Coronary artery (tissue), 2 donors: Measurements from ENCODE around the gene FUOM.

ENCODE experiments used
- DNase-seq: peaks from one replicate; pipeline ENCODE4 v3.0.0-alpha.2; 2017; ENCODE audit warnings: low spot score
- H3K27ac ChIP-seq, 2 donors: fragments of 200-600 bp; sonication (generic); one replicate each; pipeline ENCODE4 v1.5.1; 2016 to 2019
- H3K4me3 ChIP-seq: fragments of 200-600 bp; sonication (generic); 2 replicates; pipeline ENCODE4 v1.5.1; 2016; ENCODE audit warnings: mild to moderate bottlenecking, moderate library complexity
- CTCF ChIP-seq: fragments of 200-600 bp; sonication (generic); IDR thresholded peaks from one replicate; pipeline ENCODE4 v1.5.1; 2019; ENCODE audit warnings: antibody characterized with exemption

FUOM gene

GRCh38 chr10:133341983-133342382 is 15.8 kb downstream of the FUOM start:
- DNase-seq, result no peak

GRCh38 chr10:133339708-133340380 is 18.0 kb downstream of the FUOM start:
- H3K27ac ChIP-seq, result no peak overlapping the region
- TF ChIP-seq CTCF, result no peak
- no peak for DNase-seq
- no peak overlapping the region for H3K4me3 ChIP-seq

More at GRCh38 chr10:133341983-133342382, 15.8 kb downstream of the FUOM start:
- TF ChIP-seq CTCF, result no peak
- Histone ChIP-seq H3K4me3 (no peak overlapping the region), H3K27ac (no peak overlapping the region)

GRCh38 chr10:133338080-133339071 is 19.4 kb downstream of the FUOM start:
- Histone ChIP-seq H3K27ac (no peak overlapping the region), H3K4me3 (no peak overlapping the region)
- TF ChIP-seq CTCF, result no peak
- DNase-seq, result no peak

GRCh38 chr10:133337370-133337725 is 20.5 kb downstream of the FUOM start:
- DNase-seq, result no peak
- H3K27ac ChIP-seq, result no peak overlapping the region
- no peak overlapping the region for H3K4me3 ChIP-seq
- TF ChIP-seq CTCF, result no peak

- Histone ChIP-seq H3K4me3 (peak within 1 kb of the TSS; percentile 69), H3K27ac (no peak within 1 kb of the TSS)
- TF ChIP-seq CTCF, result no peak
- no peak for DNase-seq
Observed at GRCh38 chr10:133336577-133337369, 21.0 kb downstream of the FUOM start, which contains the start of gene CALY. Gene CALY, minus strand, starts transcription at chr10:133336896. Its CDS starts 7,907 bp downstream, at chr10:133328989.

- no peak overlapping the region for H3K27ac ChIP-seq
- H3K4me3 ChIP-seq, result peak overlapping the region; percentile 69
- no peak for TF ChIP-seq CTCF
- no peak for DNase-seq
Observed at GRCh38 chr10:133336118-133336576, 21.7 kb downstream of the FUOM start.
